CD14-positive monocyte (primary cell): ENCODE measurements around the gene WDR64. TPM values are rescaled to one million over a fixed set of nuclear protein-coding genes. Genes with fewer than 3 reads are reported as not detected.

ENCODE experiments used
- DNase-seq, 3 donors: peaks; one replicate each; pipeline ENCODE4 v3.0.0-alpha.2; 2011 to 2022
- H2AFZ ChIP-seq: 2 replicates; pipeline ENCODE4 v1.6.0; 2012; ENCODE audit warnings: mild to moderate bottlenecking, low read depth, low read length, inconsistent platforms; ENCODE audit not compliant: insufficient read depth, poor library complexity, severe bottlenecking
- H3K27ac ChIP-seq, 2 donors: 1 replicate in 1 of 2; 2 replicates in 1 of 2; pipeline ENCODE4 v1.5.1; 2012 to 2013; ENCODE audit warnings: low read length in 2 of 2, control low read depth in 1 of 2, inconsistent platforms in 1 of 2, low read depth in 1 of 2, mild to moderate bottlenecking in 1 of 2
- H3K27me3 ChIP-seq, 2 donors: one replicate each; pipeline versions ENCODE4 v1.6.0 to v1.6.1; 2011 to 2013; ENCODE audit warnings: low read length in 2 of 2; ENCODE audit not compliant: control insufficient read depth in 2 of 2, insufficient read depth in 2 of 2
- H3K36me3 ChIP-seq, 2 donors: replicated peaks in 1 of 2; 1 replicate in 1 of 2; 2 replicates in 1 of 2; pipeline versions ENCODE4 v1.5.1 to v1.6.1; 2012 to 2013; ENCODE audit warnings: low read length in 2 of 2, control low read depth in 1 of 2, inconsistent platforms in 1 of 2, mild to moderate bottlenecking in 1 of 2; ENCODE audit not compliant: insufficient read depth in 2 of 2, control insufficient read depth in 1 of 2
- H3K4me1 ChIP-seq, 2 donors: 1 replicate in 1 of 2; 2 replicates in 1 of 2; pipeline versions ENCODE4 v1.5.1 to v1.6.1; 2012 to 2013; ENCODE audit warnings: low read length in 2 of 2, control low read depth in 1 of 2, inconsistent platforms in 1 of 2, mild to moderate bottlenecking in 1 of 2, moderate library complexity in 1 of 2; ENCODE audit not compliant: insufficient read depth in 2 of 2, control insufficient read depth in 1 of 2
- H3K4me2 ChIP-seq: replicated peaks from 2 replicates; pipeline ENCODE3; 2012; ENCODE audit warnings: low read length, moderate library complexity, mild to moderate bottlenecking; ENCODE audit not compliant: poor library complexity, severe bottlenecking; ENCODE audit errors: extremely low read depth
- H3K4me3 ChIP-seq, 3 experiments: fragments of 200-600 bp in 1 of 3; sonication (generic) in 1 of 3; replicated peaks in 1 of 3; 1 replicate in 2 of 3; 2 replicates in 1 of 3; pipeline ENCODE4 v1.5.1; 2011 to 2013; ENCODE audit warnings: low read length in 3 of 3, mild to moderate bottlenecking in 3 of 3, control low read depth in 2 of 3, low read depth in 2 of 3, inconsistent platforms in 1 of 3, moderate library complexity in 1 of 3
- H3K79me2 ChIP-seq: 2 replicates; pipeline ENCODE4 v1.6.0; 2012; ENCODE audit warnings: mild to moderate bottlenecking, control low read depth, inconsistent platforms, low read length, moderate library complexity; ENCODE audit not compliant: insufficient read depth
- H3K9ac ChIP-seq: 2 replicates; pipeline ENCODE4 v1.6.0; 2017; ENCODE audit warnings: low read length, mild to moderate bottlenecking; ENCODE audit not compliant: insufficient read depth, poor library complexity, severe bottlenecking
- H3K9me3 ChIP-seq, 2 donors: replicated peaks in 1 of 2; 1 replicate in 1 of 2; 2 replicates in 1 of 2; pipeline versions ENCODE4 v1.5.1 to v1.6.1; 2012 to 2013; ENCODE audit warnings: low read length in 2 of 2, control low read depth in 1 of 2; ENCODE audit not compliant: control insufficient read depth in 1 of 2, insufficient read depth in 1 of 2
- H4K20me1 ChIP-seq: 2 replicates; pipeline ENCODE4 v1.6.0; 2012; ENCODE audit warnings: mild to moderate bottlenecking, low read length, control low read depth, moderate library complexity; ENCODE audit not compliant: insufficient read depth
- H3K27ac Mint-ChIP-seq, 7 donors: one replicate each; pipeline ENCODE4 v1.8.0; 2020; ENCODE audit warnings: mild to moderate bottlenecking in 7 of 7, mixed read lengths in 7 of 7, moderate library complexity in 6 of 7, inconsistent platforms in 2 of 7
- H3K27me3 Mint-ChIP-seq, 3 donors: one replicate each; pipeline ENCODE4 v1.8.0; 2021 to 2022; ENCODE audit warnings: low read depth in 3 of 3, mild to moderate bottlenecking in 3 of 3, mixed read lengths in 3 of 3, moderate library complexity in 3 of 3, inconsistent platforms in 1 of 3
- H3K36me3 Mint-ChIP-seq, 2 donors: one replicate each; pipeline ENCODE4 v1.8.0; 2020; ENCODE audit warnings: mixed read lengths in 2 of 2, inconsistent platforms in 1 of 2, mild to moderate bottlenecking in 1 of 2
- H3K4me1 Mint-ChIP-seq: one replicate; pipeline ENCODE4 v1.8.0; 2020; ENCODE audit warnings: mild to moderate bottlenecking, mixed read lengths
- H3K4me3 Mint-ChIP-seq, 2 donors: one replicate each; pipeline ENCODE4 v1.8.0; 2020; ENCODE audit warnings: mild to moderate bottlenecking in 2 of 2, mixed read lengths in 2 of 2, moderate library complexity in 1 of 2
- H3K9me3 Mint-ChIP-seq, 7 donors: one replicate each; pipeline ENCODE4 v1.8.0; 2020 to 2022; ENCODE audit warnings: mixed read lengths in 7 of 7, mild to moderate bottlenecking in 6 of 7, moderate library complexity in 6 of 7, inconsistent platforms in 2 of 7
- CTCF ChIP-seq: fragments of 200-600 bp; IDR thresholded peaks from one replicate; pipeline ENCODE4 v1.8.0; 2022; ENCODE audit warnings: antibody characterized with exemption, mild to moderate bottlenecking
- WGBS: methylation state at CpG from one replicate; pipeline ENCODE4 v1.1.5; 2013; ENCODE audit warnings: missing lambda C conversion rate; ENCODE audit not compliant: insufficient coverage; 5-methylcytosine and 5-hydroxymethylcytosine counted together
- intact Hi-C, 2 donors: fragments of 100-400 bp; cut with micrococcal nuclease; formaldehyde crosslinking; loops; one replicate each; pipeline versions ENCODE4 v1.15.0 to v1.15.1; 2023
- polyA plus RNA-seq, 3 donors: library from polyadenylated mRNA; depleted of rRNA in 1 of 3; unstranded in 2 of 3; stranded (reverse) in 1 of 3; fragments of 300-500 nt in 2 of 3; fragments of >200 nt in 1 of 3; fragmentation: Illumina TruSeq in 2 of 3; gene quantifications; 1 replicate in 2 of 3; 2 replicates in 1 of 3; pipeline ENCODE4 v1.2.3, GENCODE V29; 2012 to 2021

The WDR64 gene
- polyA plus RNA-seq, 3 donors, result not detected

DNA sequence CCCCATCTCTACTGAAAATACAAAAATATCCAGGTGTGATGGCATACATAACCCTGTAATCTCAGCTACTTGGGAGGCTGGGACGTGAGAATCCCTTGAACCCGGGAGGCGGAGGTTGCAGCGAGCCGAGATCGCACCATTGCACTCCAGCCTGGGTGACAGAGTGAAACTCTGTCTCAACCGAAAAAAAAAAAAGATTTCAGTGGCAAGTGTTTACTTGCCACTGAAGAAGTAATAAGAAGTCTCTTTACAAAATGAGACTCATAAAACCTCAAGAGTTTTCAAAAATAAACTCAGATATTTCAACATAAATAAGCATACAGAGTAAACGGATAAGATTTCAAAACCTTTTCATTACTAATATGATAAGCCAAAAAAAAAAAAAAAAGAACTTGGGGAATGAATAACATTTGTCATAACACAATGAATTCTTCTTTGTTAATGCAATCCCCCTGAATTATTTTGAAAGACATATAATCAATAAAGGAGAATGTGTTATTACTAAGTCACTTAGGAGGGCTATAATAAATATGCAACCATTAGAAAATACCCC lies 161.8 kb downstream of the WDR64 start:
- H3K9ac ChIP-seq, result peak overlapping the region; percentile 41
- peak overlapping the region; percentile 56 to 73 for H3K4me3 Mint-ChIP-seq
- TF ChIP-seq CTCF, result no peak
- WGBS, result 58% methylated on average over 2 of the region's 8 CpGs
- peak overlapping the region; percentile 62 for H2AFZ ChIP-seq
- intact Hi-C loops, result loop anchor here in 1 of 2 donors (10.0 kb wide), 1 partner anchor 279 kb away; the partner anchor contains the start of gene KMO
- H3K9me3 ChIP-seq, result no peaks in the 10 kb centered on the region
- peak overlapping the region; percentile 66 to 71 for H3K27ac ChIP-seq
- H3K4me1 ChIP-seq, result peaks cover 51 to 70% of the 10 kb centered on the region in 2 donors
- peaks cover 69% of the 10 kb centered on the region for H3K4me1 Mint-ChIP-seq
- H3K9me3 Mint-ChIP-seq, result no peaks in the 10 kb centered on the region
- peak overlapping the region; percentile 57 to 92 (median 90) for H3K27ac Mint-ChIP-seq
- H3K36me3 Mint-ChIP-seq, result no peaks in the 10 kb centered on the region
- no peaks in the 10 kb centered on the region for H4K20me1 ChIP-seq
- H3K27me3 Mint-ChIP-seq, result no peaks in the 10 kb centered on the region
- peak overlapping the region; percentile 61 for H3K4me2 ChIP-seq
- peak overlapping the region in 2 of 3 experiments; percentile 10 to 60 for H3K4me3 ChIP-seq
- H3K79me2 ChIP-seq, result no peaks in the 10 kb centered on the region
- H3K36me3 ChIP-seq, result no peaks in the 10 kb centered on the region
- no peaks in the 10 kb centered on the region for H3K27me3 ChIP-seq
- DNase-seq, result peak in 2 of 3 donors; percentile 17 to 35

GRCh38 chr1:241816008-241816407 lies 163.9 kb downstream of the WDR64 start:
- no peaks in the 10 kb centered on the region for H4K20me1 ChIP-seq
- no peak overlapping the region for H3K27ac Mint-ChIP-seq
- H3K36me3 ChIP-seq, result no peaks in the 10 kb centered on the region
- TF ChIP-seq CTCF, result no peak
- peaks cover 58% of the 10 kb centered on the region for H3K4me1 Mint-ChIP-seq
- no peak overlapping the region for H3K4me2 ChIP-seq
- no peaks in the 10 kb centered on the region for H3K27me3 ChIP-seq
- H3K4me3 Mint-ChIP-seq, result no peak overlapping the region
- WGBS, result no CpG with 5 or more reads among the region's 6 CpGs
- peaks cover 44 to 61% of the 10 kb centered on the region in 2 donors for H3K4me1 ChIP-seq
- no peaks in the 10 kb centered on the region for H3K36me3 Mint-ChIP-seq
- no peaks in the 10 kb centered on the region for H3K9me3 ChIP-seq
- H3K79me2 ChIP-seq, result no peaks in the 10 kb centered on the region
- H3K4me3 ChIP-seq, result no peak overlapping the region
- H3K9me3 Mint-ChIP-seq, result no peaks in the 10 kb centered on the region
- intact Hi-C loops, result loop anchor here in 1 of 2 donors (10.0 kb wide), 1 partner anchor 281 kb away; the partner anchor contains the start of gene KMO
- no peak overlapping the region for H3K9ac ChIP-seq
- H2AFZ ChIP-seq, result no peak overlapping the region
- H3K27ac ChIP-seq, result no peak overlapping the region
- no peaks in the 10 kb centered on the region for H3K27me3 Mint-ChIP-seq
- DNase-seq, result no peak
